H1 (cell line): Measurements from ENCODE around the gene SYNDIG1. TPM values are rescaled to one million over a fixed set of nuclear protein-coding genes. Genes with fewer than 3 reads are reported as not detected.

ENCODE experiments used
- BACH1 ChIP-seq: IDR thresholded peaks from 2 replicates; pipeline ENCODE4 v1.6.1; 2012; ENCODE audit warnings: low read length, improper control_type of control experiment
- CHD2 ChIP-seq: IDR thresholded peaks from 2 replicates; pipeline ENCODE4 v1.6.1; 2012; ENCODE audit warnings: low read length, improper control_type of control experiment
- CHD7 ChIP-seq: fragments of 300-600 bp; sonication (generic); IDR thresholded peaks from 2 replicates; pipeline ENCODE4 v1.7.1; 2012; ENCODE audit warnings: low read length, moderate library complexity, mild to moderate bottlenecking, inconsistent platforms; ENCODE audit not compliant: insufficient replicate concordance
- NRF1 ChIP-seq: IDR thresholded peaks from 2 replicates; pipeline ENCODE4 v1.6.1; 2011; ENCODE audit warnings: mild to moderate bottlenecking, low read depth, low read length, improper control_type of control experiment
- RAD21 ChIP-seq, 2 experiments: IDR thresholded peaks in 1 of 2; conservative IDR thresholded peaks in 1 of 2; 2 replicates each; pipeline ENCODE4 v1.6.1; 2011; ENCODE audit warnings: low read depth in 2 of 2, low read length in 2 of 2, improper control_type of control experiment in 1 of 2, inconsistent platforms in 1 of 2, mild to moderate bottlenecking in 1 of 2, moderate library complexity in 1 of 2
- SIN3A ChIP-seq, 2 experiments: IDR thresholded peaks in 1 of 2; conservative IDR thresholded peaks in 1 of 2; 2 replicates each; pipeline ENCODE4 v1.6.1; 2011 to 2012; ENCODE audit warnings: low read length in 2 of 2, improper control_type of control experiment in 1 of 2, low read depth in 1 of 2, mild to moderate bottlenecking in 1 of 2
- SP1 ChIP-seq: IDR thresholded peaks from 2 replicates; pipeline ENCODE4 v1.6.1; 2011; ENCODE audit warnings: low read depth, low read length
- TEAD4 ChIP-seq: IDR thresholded peaks from 2 replicates; pipeline ENCODE4 v1.6.1; 2012; ENCODE audit warnings: low read depth, low read length, inconsistent platforms, mixed read lengths
- polyA plus RNA-seq, 7 experiments: library from polyadenylated mRNA; depleted of rRNA in 3 of 7; stranded (reverse) in 5 of 7; unstranded in 2 of 7; fragments of >200 nt in 5 of 7; fragments of 200-250 nt in 2 of 7; gene quantifications; 1 replicate in 5 of 7; 2 replicates in 1 of 7; 4 replicates in 1 of 7; pipeline versions ENCODE4 v1.2.1 to v1.2.3, GENCODE V29; 2011 to 2013; ENCODE audit warnings: missing spikeins in 2 of 7, mixed read lengths in 2 of 7
- total RNA-seq: library from RNA; stranded (reverse); fragmentation: NEBNext Ultra II Directional; extraction: Animal tissue kit (Norgen Biotek cat#: 25700); gene quantifications from 2 replicates; pipeline ENCODE4 v1.2.1, GENCODE V29; 2021

The SYNDIG1 gene
- total and polyA plus RNA-seq, 2 of the 8 experiments (the other 6 are each of a cell fraction or from before 2014, with no cell fraction given), result 6.5 to 7.8 TPM

GRCh38 chr20:24522452-24523330 is 53.3 kb downstream of the SYNDIG1 start (continued):
- no peak for TF ChIP-seq CHD7
- no peak for TF ChIP-seq NRF1
- no peak for TF ChIP-seq SIN3A (conservative IDR thresholded peaks at IDR 0.05 in 1 of 2, IDR thresholded peaks at IDR 0.05 in 1 of 2; ENCODE audit: low read depth in 1 of 2, low read length in 2 of 2)
- TF ChIP-seq TEAD4, result no peak
- TF ChIP-seq SP1, result no peak
- TF ChIP-seq BACH1, result no peak
- no peak for TF ChIP-seq RAD21 (IDR thresholded peaks at IDR 0.05 in 1 of 2, conservative IDR thresholded peaks at IDR 0.05 in 1 of 2; ENCODE audit: low read depth in 2 of 2, low read length in 2 of 2)
- no peak for TF ChIP-seq CHD2
